Measurements from ENCODE around the gene MUSTN1.

The MUSTN1 gene

GRCh38 chr3:52829906-52830463, 4.8 kb downstream of the MUSTN1 start:
- H3K4me1 ChIP-seq, result no peaks in the 10 kb centered on the region
- H2AFZ ChIP-seq, result no peak overlapping the region
- no peaks in the 10 kb centered on the region for H3K27me3 ChIP-seq (ENCODE audit: control insufficient read depth, insufficient read depth, low read length)
- H3K4me3 ChIP-seq (ENCODE audit: low read depth, low read length), result no peak overlapping the region
- H3K79me2 ChIP-seq, result no peaks in the 10 kb centered on the region
- no peak overlapping the region for H3K27ac ChIP-seq
- H3K36me3 ChIP-seq (ENCODE audit: control insufficient read depth, insufficient read depth, low read length), result no peaks in the 10 kb centered on the region
- TF ChIP-seq, protein P1, sequence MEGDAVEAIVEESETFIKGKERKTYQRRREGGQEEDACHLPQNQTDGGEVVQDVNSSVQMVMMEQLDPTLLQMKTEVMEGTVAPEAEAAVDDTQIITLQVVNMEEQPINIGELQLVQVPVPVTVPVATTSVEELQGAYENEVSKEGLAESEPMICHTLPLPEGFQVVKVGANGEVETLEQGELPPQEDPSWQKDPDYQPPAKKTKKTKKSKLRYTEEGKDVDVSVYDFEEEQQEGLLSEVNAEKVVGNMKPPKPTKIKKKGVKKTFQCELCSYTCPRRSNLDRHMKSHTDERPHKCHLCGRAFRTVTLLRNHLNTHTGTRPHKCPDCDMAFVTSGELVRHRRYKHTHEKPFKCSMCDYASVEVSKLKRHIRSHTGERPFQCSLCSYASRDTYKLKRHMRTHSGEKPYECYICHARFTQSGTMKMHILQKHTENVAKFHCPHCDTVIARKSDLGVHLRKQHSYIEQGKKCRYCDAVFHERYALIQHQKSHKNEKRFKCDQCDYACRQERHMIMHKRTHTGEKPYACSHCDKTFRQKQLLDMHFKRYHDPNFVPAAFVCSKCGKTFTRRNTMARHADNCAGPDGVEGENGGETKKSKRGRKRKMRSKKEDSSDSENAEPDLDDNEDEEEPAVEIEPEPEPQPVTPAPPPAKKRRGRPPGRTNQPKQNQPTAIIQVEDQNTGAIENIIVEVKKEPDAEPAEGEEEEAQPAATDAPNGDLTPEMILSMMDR (IDR thresholded peaks at IDR 0.05), result no peak
- H3K9me3 ChIP-seq (ENCODE audit: control insufficient read depth, low read length), result no peaks in the 10 kb centered on the region
- no peak overlapping the region for H3K4me2 ChIP-seq (ENCODE audit: low read length)
- no peak overlapping the region for H3K9ac ChIP-seq

- H3K79me2 ChIP-seq, result no peaks in the 10 kb centered on the region
- H3K4me3 ChIP-seq (ENCODE audit: low read depth, low read length), result no peak overlapping the region
- TF ChIP-seq, protein P1 (IDR thresholded peaks at IDR 0.05), result no peak
- no peak overlapping the region for H3K27ac ChIP-seq
- H3K4me2 ChIP-seq (ENCODE audit: low read length), result no peak overlapping the region
- no peak overlapping the region for H3K9ac ChIP-seq
- H3K36me3 ChIP-seq (ENCODE audit: control insufficient read depth, insufficient read depth, low read length), result no peaks in the 10 kb centered on the region
- no peaks in the 10 kb centered on the region for H3K9me3 ChIP-seq (ENCODE audit: control insufficient read depth, low read length)
- no peaks in the 10 kb centered on the region for H3K4me1 ChIP-seq
- H2AFZ ChIP-seq, result no peak overlapping the region
- no peaks in the 10 kb centered on the region for H3K27me3 ChIP-seq (ENCODE audit: control insufficient read depth, insufficient read depth, low read length)
Measured at GRCh38 chr3:52829482-52829881, 5.3 kb downstream of the MUSTN1 start.

- H3K79me2 ChIP-seq, result no peaks in the 10 kb centered on the region
- H3K27ac ChIP-seq, result no peak overlapping the region
- TF ChIP-seq, protein P1 (IDR thresholded peaks at IDR 0.05), result no peak
- no peaks in the 10 kb centered on the region for H3K36me3 ChIP-seq (ENCODE audit: control insufficient read depth, insufficient read depth, low read length)
- no peak overlapping the region for H3K4me2 ChIP-seq (ENCODE audit: low read length)
- no peaks in the 10 kb centered on the region for H3K9me3 ChIP-seq (ENCODE audit: control insufficient read depth, low read length)
- H2AFZ ChIP-seq, result no peak overlapping the region
- H3K9ac ChIP-seq, result no peak overlapping the region
- no peaks in the 10 kb centered on the region for H3K4me1 ChIP-seq
- no peak overlapping the region for H3K4me3 ChIP-seq (ENCODE audit: low read depth, low read length)
- no peaks in the 10 kb centered on the region for H3K27me3 ChIP-seq (ENCODE audit: control insufficient read depth, insufficient read depth, low read length)
Measured at GRCh38 chr3:52827866-52828376, 6.9 kb downstream of the MUSTN1 start.

- TF ChIP-seq, protein P1 (IDR thresholded peaks at IDR 0.05), result no peak
- Histone ChIP-seq H3K36me3 (ENCODE audit: control insufficient read depth, insufficient read depth, low read length) (no peaks in the 10 kb centered on the region), H3K27ac (no peak overlapping the region), H3K4me3 (ENCODE audit: low read depth, low read length) (no peak overlapping the region), H3K27me3 (ENCODE audit: control insufficient read depth, insufficient read depth, low read length) (no peaks in the 10 kb centered on the region), H3K9me3 (ENCODE audit: control insufficient read depth, low read length) (no peaks in the 10 kb centered on the region), H3K4me1 (no peaks in the 10 kb centered on the region), H3K4me2 (ENCODE audit: low read length) (no peak overlapping the region), H3K9ac (no peak overlapping the region), H3K79me2 (no peaks in the 10 kb centered on the region), H2AFZ (no peak overlapping the region)
Measured at GRCh38 chr3:52827441-52827840, 7.4 kb downstream of the MUSTN1 start.

DNA sequence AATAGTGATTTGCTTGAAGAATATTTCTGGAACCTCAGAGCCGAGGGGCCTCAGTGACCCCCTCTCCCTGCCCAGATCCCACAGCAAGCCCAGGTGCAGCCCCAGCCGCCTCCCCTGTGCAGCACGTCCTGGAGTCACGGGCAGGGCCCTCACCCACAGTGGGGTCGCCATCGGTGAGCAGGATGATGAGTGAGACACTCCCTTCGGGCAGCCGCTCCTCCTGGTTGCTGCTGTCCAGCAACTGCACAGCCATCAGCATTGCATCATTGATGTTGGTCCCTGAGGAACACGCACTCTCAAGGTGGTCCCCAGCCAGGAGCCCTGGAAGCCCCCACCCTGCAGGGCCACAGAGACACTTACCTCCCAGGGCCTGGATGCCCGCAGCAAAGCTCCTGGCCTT, 10.8 kb downstream of the MUSTN1 start:
- TF ChIP-seq, protein P1 (IDR thresholded peaks at IDR 0.05), result no peak
- H3K27ac ChIP-seq, result no peak overlapping the region
- no peaks in the 10 kb centered on the region for H3K79me2 ChIP-seq
- H2AFZ ChIP-seq, result no peak overlapping the region
- H3K4me2 ChIP-seq (ENCODE audit: low read length), result no peak overlapping the region
- H3K4me3 ChIP-seq (ENCODE audit: low read depth, low read length), result no peak overlapping the region
- no peak overlapping the region for H3K9ac ChIP-seq
- H3K9me3 ChIP-seq (ENCODE audit: control insufficient read depth, low read length), result no peaks in the 10 kb centered on the region
- no peaks in the 10 kb centered on the region for H3K27me3 ChIP-seq (ENCODE audit: control insufficient read depth, insufficient read depth, low read length)
- H3K4me1 ChIP-seq, result no peaks in the 10 kb centered on the region
- no peaks in the 10 kb centered on the region for H3K36me3 ChIP-seq (ENCODE audit: control insufficient read depth, insufficient read depth, low read length)
